HG03139 (cell line): ENCODE results near the gene OVOL2.

Experiments used
- ATAC-seq: cut with Tn5 transposase; IDR thresholded peaks from one replicate; pipeline ENCODE4 v1.9.1; 2021; ENCODE audit not compliant: unreplicated experiment

Gene OVOL2

DNA sequence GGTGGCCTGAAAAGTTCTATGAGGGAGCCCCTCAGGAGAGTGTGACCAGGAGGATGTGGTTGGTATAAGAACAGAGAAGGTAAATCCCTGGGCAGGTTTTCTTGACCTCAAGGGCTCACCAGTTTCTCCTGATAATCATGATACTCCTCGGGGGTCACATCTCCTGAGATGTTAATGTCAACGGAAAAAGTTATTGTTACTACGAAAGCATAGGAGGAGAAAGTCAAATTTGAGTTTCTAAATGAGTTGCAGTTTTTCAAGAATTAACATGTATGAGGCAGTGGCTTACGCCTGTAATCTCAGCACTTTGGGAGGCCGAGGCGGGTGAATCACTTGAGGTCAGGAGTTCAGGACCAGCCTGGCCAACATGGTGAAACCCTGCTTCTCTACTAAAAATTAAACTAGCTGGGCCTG lies 65.5 kb downstream of the OVOL2 start:
- ATAC-seq: no peak

- no peak for ATAC-seq
These were observed 67.3 kb downstream of the OVOL2 start for GRCh38 chr20:17990278-17990972.

GRCh38 chr20:17987988-17988387 lies 69.7 kb downstream of the OVOL2 start:
- ATAC-seq: no peak

GRCh38 chr20:17985388-17986018 lies 72.2 kb downstream of the OVOL2 start:
- ATAC-seq: no peak

- ATAC-seq: no peak
These were observed 81.4 kb downstream of the OVOL2 start for GRCh38 chr20:17976305-17976704.
